Measurements from ENCODE around the gene PDIA3. TPM values are rescaled to one million over a fixed set of nuclear protein-coding genes. Genes with fewer than 3 reads are reported as not detected.

The PDIA3 gene
- total and polyA plus RNA-seq, 12 donors = 100 to 257 (median 144) TPM

DNA sequence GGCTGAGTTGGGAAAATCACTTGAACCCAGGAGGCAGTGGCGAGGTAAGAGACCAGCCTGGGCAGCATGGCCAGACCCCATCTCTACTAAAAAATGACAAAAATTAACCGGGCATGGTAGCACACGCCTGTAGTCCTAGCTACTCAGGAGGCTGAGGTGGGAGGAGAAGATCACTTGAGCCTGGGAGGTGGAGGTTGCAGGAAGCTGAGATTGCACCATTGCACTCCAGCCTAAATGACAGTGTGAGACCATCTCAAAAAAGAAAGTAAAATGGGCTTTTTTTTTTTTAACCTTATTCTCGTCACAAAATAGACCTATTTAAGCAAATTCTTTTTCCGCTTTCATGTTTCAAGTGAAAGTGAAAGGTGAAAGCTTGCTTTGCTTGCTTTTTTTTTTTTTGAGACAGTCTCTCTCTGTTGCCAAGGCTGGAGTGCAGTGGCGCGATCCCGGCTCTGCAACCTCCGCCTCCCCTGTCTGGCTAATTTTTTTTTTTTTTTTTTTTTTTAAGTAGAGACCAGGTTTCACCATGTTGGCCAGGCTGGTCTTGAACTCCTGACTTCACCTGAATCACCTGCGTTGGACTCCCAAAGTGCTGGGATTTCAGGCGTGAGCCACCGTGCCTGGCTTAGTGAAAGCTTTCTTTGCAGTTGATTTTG, 3.6 kb downstream of the PDIA3 start:
- H3K4me3 ChIP-seq = peak overlapping the region in 5 of 10 donors; percentile 13 to 36 (median 23)
- TF ChIP-seq, protein P1, sequence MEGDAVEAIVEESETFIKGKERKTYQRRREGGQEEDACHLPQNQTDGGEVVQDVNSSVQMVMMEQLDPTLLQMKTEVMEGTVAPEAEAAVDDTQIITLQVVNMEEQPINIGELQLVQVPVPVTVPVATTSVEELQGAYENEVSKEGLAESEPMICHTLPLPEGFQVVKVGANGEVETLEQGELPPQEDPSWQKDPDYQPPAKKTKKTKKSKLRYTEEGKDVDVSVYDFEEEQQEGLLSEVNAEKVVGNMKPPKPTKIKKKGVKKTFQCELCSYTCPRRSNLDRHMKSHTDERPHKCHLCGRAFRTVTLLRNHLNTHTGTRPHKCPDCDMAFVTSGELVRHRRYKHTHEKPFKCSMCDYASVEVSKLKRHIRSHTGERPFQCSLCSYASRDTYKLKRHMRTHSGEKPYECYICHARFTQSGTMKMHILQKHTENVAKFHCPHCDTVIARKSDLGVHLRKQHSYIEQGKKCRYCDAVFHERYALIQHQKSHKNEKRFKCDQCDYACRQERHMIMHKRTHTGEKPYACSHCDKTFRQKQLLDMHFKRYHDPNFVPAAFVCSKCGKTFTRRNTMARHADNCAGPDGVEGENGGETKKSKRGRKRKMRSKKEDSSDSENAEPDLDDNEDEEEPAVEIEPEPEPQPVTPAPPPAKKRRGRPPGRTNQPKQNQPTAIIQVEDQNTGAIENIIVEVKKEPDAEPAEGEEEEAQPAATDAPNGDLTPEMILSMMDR (IDR thresholded peaks at IDR 0.05) = no peak
- H3K27ac ChIP-seq = peak overlapping the region in 5 of 10 donors; percentile 3 to 61 (median 19)
- WGBS, 2 donors = 69 to 81% methylated on average over 12 of the region's 12 CpGs
- ATAC-seq (no peak), DNase-seq (no peak)
- no peaks in the 10 kb centered on the region for H3K9me3 ChIP-seq
- H3K4me1 ChIP-seq = peaks cover 17 to 71% (median 57%) of the 10 kb centered on the region in 9 donors
- H3K27me3 ChIP-seq = no peaks in the 10 kb centered on the region
- intact Hi-C loops (cut with DNase I) = loop anchor here in 1 of 10 donors (5.0 kb wide), 1 partner anchor 62 kb away; no protein-coding TSS in a partner anchor
- peaks cover 0 to 46% (median 0%) of the 10 kb centered on the region in 9 donors for H3K36me3 ChIP-seq

DNA sequence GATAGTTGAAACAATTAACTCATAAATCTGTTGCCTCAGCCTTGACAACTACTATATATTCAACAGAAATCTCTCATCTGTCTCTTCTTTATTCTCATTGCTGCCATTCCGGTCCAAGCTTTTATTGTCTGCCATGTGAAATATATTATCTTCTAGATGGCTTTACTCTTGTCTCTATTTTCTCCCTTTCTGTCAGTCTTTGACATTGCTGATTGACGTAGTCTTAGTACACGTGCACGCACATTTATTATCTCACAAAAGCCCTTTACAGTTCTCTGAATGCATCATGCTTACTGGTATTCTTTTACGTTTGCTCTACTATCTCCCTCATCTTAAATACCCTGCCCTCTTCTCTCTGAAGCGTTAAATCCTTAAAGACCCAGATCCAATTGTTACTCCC, 5.6 kb downstream of the PDIA3 start:
- TF ChIP-seq, protein P1 (IDR thresholded peaks at IDR 0.05) = no peak
- WGBS, 2 donors = 62 to 75% methylated on average over 6 of the region's 6 CpGs
- Histone ChIP-seq H3K27ac (no peak overlapping the region), H3K9me3 (no peaks in the 10 kb centered on the region), H3K36me3 (peaks cover 0 to 66% (median 4%) of the 10 kb centered on the region in 9 donors), H3K27me3 (no peaks in the 10 kb centered on the region), H3K4me3 (no peak overlapping the region), H3K4me1 (peaks cover 17 to 66% (median 53%) of the 10 kb centered on the region in 9 donors)
- intact Hi-C loops (cut with DNase I) = loop anchor here in 1 of 10 donors (5.0 kb wide), 1 partner anchor 60 kb away; no protein-coding TSS in a partner anchor
- DNase-seq (no peak), ATAC-seq (no peak)

DNA sequence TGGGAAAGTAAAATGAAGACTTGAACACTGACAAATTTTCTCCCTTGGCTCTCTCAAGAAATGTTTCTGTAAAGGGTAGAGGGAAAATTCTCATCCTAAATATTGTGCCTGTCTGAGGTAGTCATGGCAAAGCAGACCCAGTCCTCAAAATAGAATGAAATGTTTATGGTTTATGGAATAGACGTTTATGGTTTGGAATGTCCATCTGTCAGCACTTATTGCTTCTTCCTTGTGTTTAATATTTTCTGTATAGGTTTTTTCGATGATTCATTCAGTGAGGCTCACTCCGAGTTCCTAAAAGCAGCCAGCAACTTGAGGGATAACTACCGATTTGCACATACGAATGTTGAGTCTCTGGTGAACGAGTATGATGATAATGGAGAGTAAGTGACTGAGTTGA, 16.6 kb downstream of the PDIA3 start:
- intact Hi-C loops (cut with DNase I) = no loop called here
- H3K9me3 ChIP-seq = no peaks in the 10 kb centered on the region
- TF ChIP-seq, protein P1 (IDR thresholded peaks at IDR 0.05) = no peak
- H3K36me3 ChIP-seq = peaks cover 0 to 100% (median 78%) of the 10 kb centered on the region in 9 donors
- DNase-seq = no peak
- 78 to 80% methylated on average over 6 of the region's 6 CpGs for WGBS, 2 donors
- ATAC-seq = no peak
- peaks cover 0 to 11% (median 0%) of the 10 kb centered on the region in 9 donors for H3K4me1 ChIP-seq
- H3K27me3 ChIP-seq = no peaks in the 10 kb centered on the region
- no peak overlapping the region for H3K4me3 ChIP-seq
- no peak overlapping the region for H3K27ac ChIP-seq

DNA sequence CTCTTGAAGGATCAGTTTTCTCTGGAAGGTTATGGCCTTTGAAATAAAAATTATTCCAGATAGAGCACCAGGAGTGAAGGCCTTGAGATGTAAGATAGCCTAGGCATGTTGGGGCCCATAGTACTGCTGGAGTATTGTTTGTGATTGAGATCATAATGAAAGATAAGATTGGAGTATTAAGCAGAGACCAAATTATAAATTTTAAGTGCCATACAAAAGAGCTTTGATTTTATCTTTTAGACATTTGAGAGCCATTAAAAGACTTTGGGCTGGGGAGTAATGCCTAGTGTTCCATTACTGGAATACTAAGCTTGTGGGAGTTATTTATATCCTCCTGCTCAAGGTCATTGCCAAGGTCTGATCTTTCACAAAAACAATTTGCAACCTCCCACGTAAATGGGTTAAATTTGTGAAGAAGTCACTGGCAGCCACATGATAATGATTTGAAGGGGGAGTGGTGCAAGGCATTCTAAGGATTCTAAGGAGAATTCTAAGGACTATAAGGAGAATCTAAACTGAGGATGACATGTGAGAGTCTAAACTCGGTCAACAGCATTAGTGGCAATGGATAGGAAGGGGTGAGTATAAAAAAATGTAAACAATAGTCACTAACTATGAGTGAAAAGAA, 17.7 kb downstream of the PDIA3 start:
- H3K36me3 ChIP-seq = peaks cover 0 to 100% (median 77%) of the 10 kb centered on the region in 9 donors
- H3K27me3 ChIP-seq = no peaks in the 10 kb centered on the region
- H3K27ac ChIP-seq = peak overlapping the region in 2 of 10 donors; percentile 8 to 26
- no peaks in the 10 kb centered on the region for H3K9me3 ChIP-seq
- DNase-seq = no peak
- no peak for ATAC-seq
- TF ChIP-seq, protein P1 (IDR thresholded peaks at IDR 0.05) = no peak
- intact Hi-C loops (cut with DNase I) = no loop called here
- peaks cover 0 to 11% (median 0%) of the 10 kb centered on the region in 9 donors for H3K4me1 ChIP-seq
- 48 to 52% methylated on average over 2 of the region's 2 CpGs for WGBS, 2 donors
- H3K4me3 ChIP-seq = no peak overlapping the region

All from heart right ventricle (tissue), 16 donors.